Activated CD4-positive, alpha-beta T cell treated with anti-CD3 and anti-CD28 coated beads, Interleukin-2, Interleukin-6, amounts not matched to agents 100 ng/mL and 50 ng/mL, durations not matched to agents 16 hours and 8 hours (primary cell): ENCODE measurements around the gene SPSB4.

Experiments used
- DNase-seq: peaks from one replicate; pipeline ENCODE4 v3.0.0-alpha.2; 2020

SPSB4 gene

DNA sequence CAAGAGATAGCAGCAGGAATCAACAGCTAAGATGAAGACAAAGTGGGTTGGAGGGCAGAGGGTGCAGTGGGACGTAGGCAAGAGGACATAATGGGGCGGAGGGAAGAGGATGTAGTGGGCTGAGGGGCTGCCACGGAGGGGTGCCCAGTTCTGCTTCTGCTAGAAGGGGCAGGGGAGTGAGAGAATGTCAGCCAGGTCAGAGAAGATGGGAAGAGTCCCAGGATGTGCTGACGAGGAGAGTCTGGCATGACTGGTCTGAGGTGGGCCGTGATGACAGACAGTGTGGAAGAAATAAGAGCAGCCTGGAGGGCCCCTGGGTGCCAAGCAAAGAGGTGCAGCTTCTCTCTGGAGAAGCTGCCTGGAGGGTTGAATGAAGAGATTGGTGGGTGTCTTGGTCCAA lies 4.0 kb downstream of the SPSB4 start:
- DNase-seq = no peak

- DNase-seq = no peak
Measured at GRCh38 chr3:141055536-141056445, 4.6 kb downstream of the SPSB4 start.

GRCh38 chr3:141056751-141057171 lies 5.6 kb downstream of the SPSB4 start:
- no peak for DNase-seq

- no peak for DNase-seq
Measured at GRCh38 chr3:141057436-141057835, 6.3 kb downstream of the SPSB4 start.

- no peak for DNase-seq
Measured at GRCh38 chr3:141057946-141058800, 7.0 kb downstream of the SPSB4 start.

GRCh38 chr3:141058996-141059395 lies 7.8 kb downstream of the SPSB4 start:
- DNase-seq = no peak

- DNase-seq = no peak
Measured at GRCh38 chr3:141059816-141060215, 8.7 kb downstream of the SPSB4 start.

GRCh38 chr3:141060327-141060726 lies 9.2 kb downstream of the SPSB4 start:
- no peak for DNase-seq

DNA sequence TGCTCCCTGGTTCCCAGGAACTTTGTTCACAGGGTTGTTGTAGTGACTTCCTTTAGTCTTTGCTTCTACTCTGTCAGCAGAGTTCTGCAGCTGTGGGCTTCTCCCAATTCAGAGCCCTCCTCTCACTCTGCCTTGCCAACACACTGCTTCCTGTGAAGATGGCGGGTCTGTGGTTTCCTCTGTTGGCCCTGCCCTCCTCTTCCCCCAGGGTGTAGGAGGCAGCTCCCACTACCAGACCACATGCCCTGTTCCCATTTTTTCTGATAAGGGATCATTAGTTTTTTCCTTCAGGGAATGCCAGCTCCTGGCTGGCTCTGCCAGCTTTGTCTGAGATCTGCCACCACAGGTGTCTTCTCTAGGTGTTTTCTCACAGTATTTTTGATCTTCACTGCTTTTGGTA lies 12.7 kb downstream of the SPSB4 start:
- no peak for DNase-seq

DNA sequence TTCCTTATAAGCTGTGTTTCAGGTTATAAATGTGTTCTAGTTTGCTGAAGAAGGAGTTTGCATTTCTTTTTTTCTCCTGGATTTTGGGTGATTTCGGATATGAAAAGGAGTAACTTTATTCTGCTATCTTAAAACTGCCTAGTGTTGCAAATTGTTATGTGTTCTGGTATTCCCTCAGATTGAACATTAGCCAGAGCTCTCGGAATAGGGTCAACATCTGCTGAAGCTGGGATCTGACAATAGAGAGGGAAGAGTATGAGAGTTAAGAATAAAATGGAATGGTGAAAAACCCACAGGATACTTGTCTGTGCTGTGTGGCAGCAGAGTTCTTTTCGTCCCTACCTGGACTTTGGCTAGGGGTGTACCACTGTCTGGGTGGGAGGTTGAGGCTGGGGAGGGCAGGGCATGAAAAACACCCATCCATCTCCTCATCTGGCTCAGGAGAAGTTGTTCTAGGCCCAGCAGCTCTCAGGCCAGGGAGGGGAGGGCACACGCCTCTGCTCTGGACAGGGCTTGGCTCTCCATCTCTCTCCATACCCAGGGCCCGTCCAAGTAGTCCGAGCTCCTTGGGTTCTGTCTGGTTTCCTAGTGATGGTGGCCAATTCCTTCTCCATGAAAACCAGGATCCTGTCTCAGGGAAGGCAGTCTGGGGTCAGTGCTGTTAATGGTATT lies 13.2 kb downstream of the SPSB4 start:
- no peak for DNase-seq

DNA sequence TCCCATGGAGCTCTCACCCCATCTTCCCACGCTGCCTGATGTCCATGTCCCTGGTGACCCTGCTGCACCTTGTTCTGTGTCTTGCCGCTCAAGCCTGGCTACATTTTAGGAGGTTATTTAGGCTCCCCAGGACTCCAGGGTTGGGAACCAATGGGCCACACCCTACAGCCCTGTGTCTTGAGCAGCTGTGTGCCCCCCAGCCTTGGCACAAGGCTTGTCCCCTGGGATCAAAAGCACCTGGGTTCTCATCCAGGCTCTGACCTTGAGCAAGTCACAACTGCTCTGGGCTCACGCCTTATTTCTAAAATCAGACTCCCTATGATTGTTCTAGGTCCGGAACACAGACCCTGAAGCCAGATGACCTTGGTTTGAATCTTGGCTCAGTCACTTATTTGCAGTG lies 14.1 kb downstream of the SPSB4 start:
- no peak for DNase-seq

DNA sequence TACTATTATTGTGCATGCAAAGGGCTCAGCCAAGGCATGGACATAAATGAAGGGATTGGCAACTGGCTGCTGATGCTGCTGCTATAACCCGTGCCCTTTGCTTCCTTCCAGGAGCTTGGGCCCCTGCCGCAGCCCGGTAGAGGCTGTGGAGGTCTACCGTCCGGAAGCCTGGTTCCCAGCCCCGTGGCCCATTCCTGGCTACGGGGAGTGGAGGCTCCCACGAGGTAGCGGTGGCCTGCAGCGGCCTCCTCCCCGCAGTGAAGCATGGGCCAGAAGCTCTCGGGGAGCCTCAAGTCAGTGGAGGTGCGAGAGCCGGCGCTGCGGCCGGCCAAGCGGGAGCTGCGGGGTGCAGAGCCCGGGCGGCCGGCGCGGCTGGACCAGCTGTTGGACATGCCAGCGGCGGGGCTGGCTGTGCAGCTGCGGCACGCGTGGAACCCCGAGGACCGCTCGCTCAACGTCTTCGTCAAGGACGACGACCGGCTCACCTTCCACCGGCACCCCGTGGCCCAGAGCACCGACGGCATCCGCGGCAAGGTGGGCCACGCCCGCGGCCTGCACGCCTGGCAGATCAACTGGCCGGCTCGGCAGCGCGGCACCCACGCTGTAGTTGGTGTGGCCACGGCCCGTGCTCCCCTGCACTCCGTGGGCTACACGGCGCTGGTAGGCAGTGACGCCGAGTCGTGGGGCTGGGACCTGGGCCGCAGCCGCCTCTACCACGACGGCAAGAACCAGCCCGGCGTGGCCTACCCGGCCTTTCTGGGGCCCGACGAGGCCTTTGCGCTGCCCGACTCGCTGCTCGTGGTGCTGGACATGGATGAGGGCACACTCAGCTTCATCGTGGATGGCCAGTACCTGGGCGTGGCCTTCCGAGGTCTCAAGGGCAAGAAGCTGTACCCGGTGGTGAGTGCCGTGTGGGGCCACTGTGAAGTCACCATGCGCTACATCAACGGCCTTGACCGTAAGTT lies 15.0 kb downstream of the SPSB4 start:
- DNase-seq = no peak

- DNase-seq = no peak
Measured at GRCh38 chr3:141067206-141067974, 16.2 kb downstream of the SPSB4 start.

DNA sequence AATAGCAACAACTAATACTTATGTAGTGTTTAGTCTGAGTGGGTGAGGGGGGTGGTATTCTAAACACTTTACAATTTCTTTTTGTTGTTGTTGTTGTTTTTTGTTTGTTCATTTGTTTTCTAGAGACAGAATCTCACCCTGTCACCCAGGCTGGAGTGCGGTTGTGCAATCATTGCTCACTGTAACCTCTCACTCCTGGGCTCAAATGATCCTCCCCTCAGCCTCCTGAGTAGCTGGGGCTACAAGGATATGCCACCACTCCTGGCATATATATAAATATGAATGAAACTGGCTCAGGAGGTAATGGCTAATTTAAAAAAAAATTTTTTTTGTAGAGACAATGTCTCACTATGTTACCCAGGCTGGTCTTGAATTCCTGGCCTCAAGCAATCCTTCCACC lies 19.1 kb downstream of the SPSB4 start:
- DNase-seq = no peak

DNA sequence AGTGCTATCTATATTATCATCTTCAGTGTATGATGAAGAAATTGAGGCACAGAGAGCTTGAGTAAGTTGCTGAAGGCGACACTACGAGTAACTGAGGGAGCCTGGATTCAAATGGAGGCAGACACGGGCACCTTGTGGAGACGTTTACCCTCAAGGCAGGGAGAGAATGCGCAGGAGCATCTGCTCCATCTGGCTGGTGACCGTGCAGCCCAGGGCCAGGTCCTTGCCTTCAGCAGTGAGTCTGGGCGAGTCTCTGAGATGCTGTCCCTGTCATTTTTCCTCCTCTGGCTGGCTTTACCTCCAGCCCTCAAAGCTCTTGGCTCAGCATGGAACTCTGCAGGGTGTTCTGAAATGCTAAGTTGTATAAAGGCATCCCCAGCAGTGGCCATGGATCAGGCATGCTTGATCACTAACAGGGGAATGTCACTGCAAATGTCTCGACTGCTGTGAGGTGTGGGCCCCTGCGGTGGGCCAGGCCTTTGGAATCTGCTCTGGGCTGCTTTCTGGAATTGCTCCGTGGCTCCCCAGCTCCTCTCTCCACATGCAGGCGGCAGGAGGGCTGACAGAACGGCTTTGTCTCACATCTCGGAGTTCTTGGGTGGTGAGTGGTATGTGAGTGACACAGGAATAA lies 19.7 kb downstream of the SPSB4 start:
- DNase-seq = no peak

DNA sequence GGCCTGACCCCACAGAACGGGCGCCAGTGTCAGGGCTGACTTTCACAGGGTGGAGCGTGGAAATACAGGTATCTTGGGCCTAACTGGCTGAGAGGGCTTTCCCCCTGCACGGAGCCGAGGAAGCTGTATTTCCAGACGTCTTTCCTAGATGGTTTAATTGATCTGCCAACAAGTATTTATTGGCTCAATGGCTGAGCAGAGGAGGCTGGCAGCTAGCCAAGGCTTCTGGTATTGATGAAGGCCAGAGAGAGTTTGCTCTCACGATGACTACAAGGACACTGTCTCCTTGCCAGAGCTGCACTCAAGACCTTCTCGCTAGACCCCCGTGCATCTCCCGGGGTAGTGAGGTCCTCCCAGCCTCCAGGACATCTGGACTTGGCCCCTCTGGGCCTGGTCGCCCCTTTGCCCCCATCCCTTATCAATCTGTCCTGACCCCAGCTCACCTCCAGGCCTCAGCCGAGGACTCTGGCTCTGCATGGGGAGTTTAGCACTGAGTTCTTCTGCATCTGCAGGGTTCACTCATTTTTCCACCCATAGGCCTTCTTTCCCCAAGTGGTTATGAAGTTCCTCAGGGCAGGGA lies 20.6 kb downstream of the SPSB4 start:
- no peak for DNase-seq

DNA sequence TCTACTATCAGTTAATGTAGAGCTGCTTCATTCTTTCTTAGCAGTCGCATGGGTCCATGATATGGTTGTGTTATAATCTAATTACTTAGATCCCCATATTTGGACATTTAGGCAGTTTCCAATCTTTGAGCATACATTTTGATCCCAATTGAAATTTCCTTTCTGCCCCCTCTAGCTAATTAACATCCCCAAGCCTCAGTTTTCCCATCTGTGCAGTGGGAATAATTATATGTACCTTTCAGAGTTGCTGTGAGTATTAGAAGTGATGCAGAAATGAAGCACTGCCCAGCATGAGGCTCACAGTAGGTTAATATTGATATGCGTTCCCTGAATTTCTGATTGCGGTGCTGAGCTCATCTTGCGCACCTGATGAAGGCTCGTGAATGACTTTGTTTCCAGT lies 21.8 kb downstream of the SPSB4 start:
- no peak for DNase-seq

DNA sequence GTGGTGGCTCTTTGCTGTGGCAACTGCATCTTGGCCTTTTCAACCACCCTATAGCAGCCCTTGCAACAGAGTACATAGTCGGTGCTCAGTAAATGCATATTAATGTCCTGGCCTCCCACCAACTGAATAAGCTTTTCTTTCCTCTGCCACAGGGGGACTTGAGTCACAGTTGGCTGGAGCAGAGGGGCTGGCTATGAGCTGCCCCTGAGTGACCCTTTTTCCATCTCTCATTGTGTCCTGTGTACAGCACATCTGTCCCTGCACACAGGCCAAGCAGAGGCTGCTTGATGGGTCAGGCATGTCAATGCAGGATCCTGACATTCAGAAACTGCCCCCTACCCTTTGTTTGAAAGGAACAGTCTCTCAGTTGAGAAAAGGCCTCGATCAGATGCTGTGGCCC lies 22.4 kb downstream of the SPSB4 start:
- DNase-seq = no peak

GRCh38 chr3:141074529-141074928 lies 23.4 kb downstream of the SPSB4 start:
- DNase-seq = no peak

GRCh38 chr3:141076036-141076773 lies 25.1 kb downstream of the SPSB4 start:
- no peak for DNase-seq
